Ascending aorta (tissue), 2 donors: Measurements from ENCODE around the gene SPAG6. TPM values are rescaled to one million over a fixed set of nuclear protein-coding genes. Genes with fewer than 3 reads are reported as not detected.

Experiments used
- DNase-seq, 2 donors: peaks; one replicate each; pipeline ENCODE4 v3.0.0-alpha.2; 2019; ENCODE audit warnings: low spot score in 2 of 2
- H3K27ac ChIP-seq, 2 donors: fragments of 200-600 bp; sonication (generic); one replicate each; pipeline ENCODE4 v1.5.1; 2016 to 2017; ENCODE audit warnings: mild to moderate bottlenecking in 1 of 2
- H3K27me3 ChIP-seq: fragments of 200-600 bp; sonication (generic); one replicate; pipeline ENCODE4 v1.5.1; 2017
- H3K36me3 ChIP-seq, 2 donors: fragments of 200-600 bp; sonication (generic); one replicate each; pipeline ENCODE4 v1.5.1; 2016
- H3K4me1 ChIP-seq, 2 donors: fragments of 200-600 bp; sonication (generic); one replicate each; pipeline ENCODE4 v1.5.1; 2016 to 2017; ENCODE audit warnings: mild to moderate bottlenecking in 1 of 2
- H3K4me3 ChIP-seq, 2 donors: fragments of 200-600 bp; sonication (generic); one replicate each; pipeline ENCODE4 v1.5.1; 2016 to 2017; ENCODE audit warnings: mild to moderate bottlenecking in 1 of 2
- H3K9me3 ChIP-seq, 2 donors: fragments of 200-600 bp; sonication (generic); one replicate each; pipeline ENCODE4 v1.5.1; 2016
- intact Hi-C: fragments of 100-400 bp; cut with DNase I; formaldehyde crosslinking; loops from one replicate; pipeline ENCODE4 v1.15.1; 2023
- total RNA-seq: library from RNA; depleted of rRNA; stranded (reverse); fragments of >200 nt; gene quantifications from one replicate; pipeline ENCODE4 v1.1.0, GENCODE V29; 2016
- TF ChIP-seq, protein P1 (sequence below), 3 experiments: fragments of 200-600 bp in 2 of 3; fragments of 450-650 bp in 1 of 3; sonication (generic) in 2 of 3; IDR thresholded peaks; one replicate each; pipeline ENCODE4 v1.5.1; 2016 to 2019; ENCODE audit warnings: antibody characterized with exemption in 3 of 3, mild to moderate bottlenecking in 1 of 3, moderate library complexity in 1 of 3

SPAG6 gene
- total RNA-seq, 1 donor from 2014 or later: not detected

DNA sequence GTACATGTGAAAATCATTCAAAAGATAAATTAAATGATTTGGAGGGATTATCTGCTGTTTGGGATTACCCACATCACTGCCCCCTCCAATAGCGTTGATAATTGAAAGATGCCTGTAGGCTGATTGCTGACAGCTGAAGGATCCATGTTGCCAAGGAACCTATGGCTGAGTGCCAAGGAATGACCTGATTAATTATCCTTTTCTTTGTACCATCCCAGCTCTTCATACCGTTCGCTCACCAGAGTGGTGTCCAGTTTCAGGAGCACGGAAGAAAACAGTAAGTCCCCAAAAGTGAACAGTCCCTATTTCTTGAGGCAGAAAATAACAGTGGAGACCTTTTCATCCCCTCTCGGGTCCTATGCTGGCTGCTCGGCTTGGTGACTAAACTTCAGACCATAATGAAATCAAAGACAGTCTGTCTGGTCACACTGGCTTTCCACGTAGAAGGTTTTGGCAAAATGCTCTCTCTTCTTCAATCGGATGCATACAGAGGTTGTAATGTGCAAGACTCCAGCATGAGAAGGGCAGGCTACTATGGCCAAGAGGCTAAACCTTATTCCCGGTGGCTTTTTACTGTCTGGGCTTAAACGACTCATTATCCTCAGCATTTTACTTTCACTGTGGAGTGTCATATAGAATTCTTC is 108.8 kb downstream of the SPAG6 start:
- no peak overlapping the region for H3K27ac ChIP-seq
- DNase-seq: no peak
- no peaks in the 10 kb centered on the region for H3K4me1 ChIP-seq
- H3K36me3 ChIP-seq: no peaks in the 10 kb centered on the region
- no peak overlapping the region for H3K4me3 ChIP-seq
- intact Hi-C loops: no loop called here
- H3K9me3 ChIP-seq: no peaks in the 10 kb centered on the region
- TF ChIP-seq, protein P1, sequence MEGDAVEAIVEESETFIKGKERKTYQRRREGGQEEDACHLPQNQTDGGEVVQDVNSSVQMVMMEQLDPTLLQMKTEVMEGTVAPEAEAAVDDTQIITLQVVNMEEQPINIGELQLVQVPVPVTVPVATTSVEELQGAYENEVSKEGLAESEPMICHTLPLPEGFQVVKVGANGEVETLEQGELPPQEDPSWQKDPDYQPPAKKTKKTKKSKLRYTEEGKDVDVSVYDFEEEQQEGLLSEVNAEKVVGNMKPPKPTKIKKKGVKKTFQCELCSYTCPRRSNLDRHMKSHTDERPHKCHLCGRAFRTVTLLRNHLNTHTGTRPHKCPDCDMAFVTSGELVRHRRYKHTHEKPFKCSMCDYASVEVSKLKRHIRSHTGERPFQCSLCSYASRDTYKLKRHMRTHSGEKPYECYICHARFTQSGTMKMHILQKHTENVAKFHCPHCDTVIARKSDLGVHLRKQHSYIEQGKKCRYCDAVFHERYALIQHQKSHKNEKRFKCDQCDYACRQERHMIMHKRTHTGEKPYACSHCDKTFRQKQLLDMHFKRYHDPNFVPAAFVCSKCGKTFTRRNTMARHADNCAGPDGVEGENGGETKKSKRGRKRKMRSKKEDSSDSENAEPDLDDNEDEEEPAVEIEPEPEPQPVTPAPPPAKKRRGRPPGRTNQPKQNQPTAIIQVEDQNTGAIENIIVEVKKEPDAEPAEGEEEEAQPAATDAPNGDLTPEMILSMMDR (IDR thresholded peaks at IDR 0.05): no peak
- H3K27me3 ChIP-seq: no peaks in the 10 kb centered on the region

DNA sequence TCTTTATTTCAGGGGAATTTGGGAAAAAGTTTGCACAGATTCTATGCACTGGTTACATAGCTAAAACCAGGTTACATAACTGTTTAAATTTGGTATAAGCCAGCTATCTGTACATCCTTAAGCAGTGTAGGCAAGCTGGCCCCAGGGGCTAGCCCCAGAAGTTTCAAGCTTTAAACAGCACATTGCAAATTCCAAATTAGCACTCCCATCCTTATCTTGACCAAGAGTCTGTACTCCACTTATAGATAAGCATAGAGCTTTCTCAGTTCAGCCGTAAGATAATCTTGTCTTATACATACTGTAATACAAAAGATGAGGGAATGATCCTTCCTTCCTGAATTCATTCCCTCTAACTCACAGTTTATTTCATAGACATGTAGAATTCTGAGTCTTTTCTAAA is 109.3 kb downstream of the SPAG6 start:
- Histone ChIP-seq H3K36me3 (no peaks in the 10 kb centered on the region), H3K27me3 (no peaks in the 10 kb centered on the region), H3K27ac (no peak overlapping the region), H3K4me1 (no peaks in the 10 kb centered on the region), H3K4me3 (no peak overlapping the region), H3K9me3 (no peaks in the 10 kb centered on the region)
- intact Hi-C loops: no loop called here
- TF ChIP-seq, protein P1 (IDR thresholded peaks at IDR 0.05): no peak
- no peak for DNase-seq

DNA sequence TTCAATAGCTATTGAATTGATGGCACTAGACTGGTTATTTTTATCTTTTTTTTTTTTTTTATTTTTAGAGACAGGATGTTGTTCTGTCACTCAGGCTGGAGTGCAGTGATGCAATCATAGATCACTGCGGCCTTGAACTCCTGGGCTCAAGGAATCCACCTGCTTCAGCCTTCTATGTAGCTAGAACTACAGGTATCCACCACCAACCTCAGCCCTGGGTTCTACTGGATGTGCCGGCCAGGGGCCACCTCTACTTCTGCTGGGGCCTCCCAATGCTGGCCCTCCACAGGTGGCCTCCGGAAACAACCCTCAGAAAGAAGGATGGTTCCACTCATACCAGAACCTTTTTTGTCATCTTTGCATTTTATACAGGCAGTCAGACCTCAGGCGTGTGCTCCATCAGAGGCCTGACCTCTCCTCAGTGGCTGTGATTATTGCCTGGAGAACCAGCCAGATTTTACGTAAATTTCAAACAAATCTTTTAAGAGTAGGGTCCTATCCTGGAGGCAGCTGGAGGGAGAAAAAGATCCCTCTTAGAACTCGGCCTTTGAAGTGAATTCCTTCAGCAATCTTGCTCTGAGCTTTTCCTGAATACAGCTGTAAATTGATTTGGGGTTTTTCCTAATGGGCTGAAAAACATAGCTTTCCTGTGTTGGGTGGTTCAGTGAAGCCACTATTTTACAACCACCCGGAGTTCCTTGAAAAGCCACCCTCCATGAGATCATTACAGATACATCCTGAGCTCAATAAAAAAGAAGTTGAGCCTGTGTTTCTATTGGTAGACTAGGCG is 110.0 kb downstream of the SPAG6 start:
- Histone ChIP-seq H3K4me3 (no peak overlapping the region), H3K4me1 (no peaks in the 10 kb centered on the region), H3K27me3 (no peaks in the 10 kb centered on the region), H3K36me3 (no peaks in the 10 kb centered on the region), H3K27ac (no peak overlapping the region), H3K9me3 (no peaks in the 10 kb centered on the region)
- TF ChIP-seq, protein P1 (IDR thresholded peaks at IDR 0.05): no peak
- no peak for DNase-seq
- intact Hi-C loops: no loop called here

DNA sequence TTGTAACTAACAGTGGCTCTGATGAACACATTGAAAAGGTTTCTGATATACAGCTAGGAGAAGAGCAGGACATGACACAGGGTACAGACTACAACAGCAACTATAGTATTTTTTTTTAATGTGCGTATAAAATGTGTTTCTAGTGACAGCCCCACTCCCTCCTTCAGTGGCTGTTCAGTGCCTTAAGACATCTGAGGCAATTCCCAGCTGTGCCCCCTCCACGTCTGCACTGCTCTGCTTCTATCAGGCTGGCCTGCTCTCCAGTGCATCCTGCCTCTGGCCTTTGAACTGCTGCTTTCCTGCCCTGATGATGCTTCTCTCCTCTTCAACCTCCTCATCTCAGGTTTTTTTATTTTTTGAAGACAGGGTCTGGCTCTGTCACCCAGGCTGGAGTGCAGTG is 111.2 kb downstream of the SPAG6 start:
- H3K4me1 ChIP-seq: no peaks in the 10 kb centered on the region
- no peaks in the 10 kb centered on the region for H3K27me3 ChIP-seq
- H3K36me3 ChIP-seq: no peaks in the 10 kb centered on the region
- no peak overlapping the region for H3K4me3 ChIP-seq
- TF ChIP-seq, protein P1 (IDR thresholded peaks at IDR 0.05): no peak
- intact Hi-C loops: no loop called here
- no peaks in the 10 kb centered on the region for H3K9me3 ChIP-seq
- no peak for DNase-seq
- no peak overlapping the region for H3K27ac ChIP-seq

DNA sequence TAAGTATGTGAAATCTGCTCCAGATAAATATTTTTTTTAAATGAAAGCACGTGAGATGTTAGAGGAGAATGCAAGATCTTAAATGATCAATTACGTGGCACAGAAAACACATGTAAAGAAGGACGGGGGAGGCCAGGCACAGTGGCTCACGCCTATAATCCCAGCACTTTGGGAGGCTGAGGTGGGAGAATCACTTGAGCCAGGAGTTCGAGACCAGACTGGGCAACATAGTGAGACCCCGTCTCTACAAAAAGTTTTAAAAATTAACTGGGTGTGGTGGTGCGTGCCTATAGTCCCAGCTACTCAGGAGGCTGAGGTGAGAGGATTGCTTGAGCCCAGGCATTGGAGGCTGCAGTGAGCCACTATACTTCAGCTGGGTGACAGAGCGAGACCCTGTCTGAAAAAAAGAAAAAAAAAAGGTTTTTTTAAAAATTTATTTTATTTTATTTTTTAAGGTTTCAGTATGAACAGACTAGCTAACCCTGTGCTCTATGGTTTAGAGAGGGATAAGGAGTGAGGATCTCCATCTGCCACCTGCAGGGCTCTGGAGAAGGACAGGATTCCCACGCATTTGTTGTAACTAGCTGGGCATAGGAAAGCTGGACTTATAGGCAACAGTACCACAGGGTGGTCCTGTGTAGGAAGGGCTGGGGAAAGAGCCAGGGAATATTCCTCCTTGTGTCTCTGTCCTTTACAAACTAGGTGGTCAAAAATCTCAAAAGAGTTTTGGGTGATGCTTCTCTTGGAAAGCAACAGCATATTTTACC is 113.2 kb downstream of the SPAG6 start:
- intact Hi-C loops: no loop called here
- H3K27ac ChIP-seq: no peak overlapping the region
- TF ChIP-seq, protein P1 (IDR thresholded peaks at IDR 0.05): no peak
- H3K9me3 ChIP-seq: no peaks in the 10 kb centered on the region
- no peaks in the 10 kb centered on the region for H3K36me3 ChIP-seq
- no peaks in the 10 kb centered on the region for H3K4me1 ChIP-seq
- H3K27me3 ChIP-seq: no peaks in the 10 kb centered on the region
- no peak for DNase-seq
- no peak overlapping the region for H3K4me3 ChIP-seq
